Nephron progenitor cell (in vitro differentiated cells): ENCODE measurements around the gene TOPBP1.

Experiments
- DNase-seq: peaks from one replicate; pipeline ENCODE4 v3.0.0; 2021
- H3K27ac Mint-ChIP-seq: 2 replicates; pipeline ENCODE4 v1.8.0; 2021; ENCODE audit warnings: mild to moderate bottlenecking, moderate library complexity, mixed read lengths
- H3K27me3 Mint-ChIP-seq: 2 replicates; pipeline ENCODE4 v1.8.0; 2021; ENCODE audit warnings: mild to moderate bottlenecking, low read depth, mixed read lengths; ENCODE audit not compliant: poor library complexity
- H3K36me3 Mint-ChIP-seq: 2 replicates; pipeline ENCODE4 v1.8.0; 2021; ENCODE audit warnings: low read depth, mixed read lengths
- H3K4me1 Mint-ChIP-seq: 2 replicates; pipeline ENCODE4 v1.8.0; 2021; ENCODE audit warnings: mixed read lengths
- H3K4me3 Mint-ChIP-seq: 2 replicates; pipeline ENCODE4 v1.8.0; 2021; ENCODE audit warnings: mild to moderate bottlenecking, moderate library complexity, mixed read lengths
- H3K9me3 Mint-ChIP-seq: 2 replicates; pipeline ENCODE4 v1.8.0; 2021; ENCODE audit warnings: mild to moderate bottlenecking, moderate library complexity, mixed read lengths
- TF ChIP-seq, protein P1 (sequence below): fragments of 200-600 bp; sonication (generic); IDR thresholded peaks from 2 replicates; pipeline ENCODE4 v1.5.0; 2021; ENCODE audit warnings: antibody characterized with exemption

The TOPBP1 gene

DNA sequence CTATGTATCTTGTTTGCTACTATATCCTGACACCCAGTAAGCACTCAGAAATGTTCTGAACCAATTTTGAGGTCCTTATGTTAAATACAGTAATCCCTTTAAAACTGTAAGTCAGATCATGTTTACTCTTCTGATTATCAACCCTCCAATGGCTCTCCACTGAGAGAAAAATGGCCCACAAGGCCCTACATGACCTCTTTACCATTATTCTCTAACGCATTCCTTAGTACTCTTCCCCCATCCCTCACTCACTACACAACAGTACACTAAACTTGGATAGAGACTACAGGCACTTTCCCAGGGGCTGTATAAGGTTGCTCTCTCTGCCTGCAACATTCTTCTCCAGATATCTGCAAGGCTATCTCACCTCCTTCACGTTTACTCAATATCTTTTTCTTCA is 1.9 kb downstream of the TOPBP1 start:
- H3K9me3 Mint-ChIP-seq, result no peaks in the 10 kb centered on the region
- peaks cover 40% of the 10 kb centered on the region for H3K36me3 Mint-ChIP-seq

DNA sequence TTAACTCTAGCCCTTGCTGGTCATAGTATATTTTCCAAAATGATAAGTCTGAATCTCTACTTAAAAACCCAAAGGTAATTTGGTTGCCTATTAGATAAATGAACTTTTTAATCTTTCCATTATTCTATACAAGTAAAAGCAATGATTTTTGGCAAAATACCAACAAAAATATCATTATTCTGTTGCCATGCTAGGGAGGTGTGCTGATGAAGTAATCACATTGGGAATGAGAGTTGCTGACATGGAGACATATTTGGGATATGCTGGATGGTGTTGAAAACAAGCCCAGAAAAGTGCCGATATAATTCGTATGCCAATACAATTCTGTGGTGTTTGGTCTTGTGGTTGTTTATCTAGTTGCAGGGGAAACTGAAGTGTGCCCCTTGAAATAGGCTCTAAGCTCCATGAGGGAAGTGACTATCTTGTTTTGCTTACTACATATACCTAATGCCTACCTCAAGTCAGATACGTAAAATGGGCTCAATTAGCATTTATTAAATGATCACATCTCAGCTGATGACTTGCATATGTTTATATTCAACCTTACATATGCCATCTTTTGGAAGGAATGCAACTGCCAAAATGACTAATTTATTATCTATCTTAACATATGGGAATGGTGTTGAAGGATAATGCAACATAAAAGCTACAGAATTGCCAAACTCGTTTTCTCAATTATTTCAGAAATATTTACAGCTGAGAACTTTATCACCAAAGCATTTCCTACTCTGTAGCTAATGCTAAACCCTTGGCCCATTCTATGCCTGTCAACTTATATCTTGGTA is 5.8 kb downstream of the TOPBP1 start:
- Mint-ChIP-seq H3K36me3 (peaks cover 55% of the 10 kb centered on the region), H3K9me3 (no peaks in the 10 kb centered on the region), H3K27me3 (no peaks in the 10 kb centered on the region), H3K27ac (no peak overlapping the region), H3K4me1 (peaks cover 20% of the 10 kb centered on the region), H3K4me3 (no peak overlapping the region)
- no peak for DNase-seq
- TF ChIP-seq, protein P1, sequence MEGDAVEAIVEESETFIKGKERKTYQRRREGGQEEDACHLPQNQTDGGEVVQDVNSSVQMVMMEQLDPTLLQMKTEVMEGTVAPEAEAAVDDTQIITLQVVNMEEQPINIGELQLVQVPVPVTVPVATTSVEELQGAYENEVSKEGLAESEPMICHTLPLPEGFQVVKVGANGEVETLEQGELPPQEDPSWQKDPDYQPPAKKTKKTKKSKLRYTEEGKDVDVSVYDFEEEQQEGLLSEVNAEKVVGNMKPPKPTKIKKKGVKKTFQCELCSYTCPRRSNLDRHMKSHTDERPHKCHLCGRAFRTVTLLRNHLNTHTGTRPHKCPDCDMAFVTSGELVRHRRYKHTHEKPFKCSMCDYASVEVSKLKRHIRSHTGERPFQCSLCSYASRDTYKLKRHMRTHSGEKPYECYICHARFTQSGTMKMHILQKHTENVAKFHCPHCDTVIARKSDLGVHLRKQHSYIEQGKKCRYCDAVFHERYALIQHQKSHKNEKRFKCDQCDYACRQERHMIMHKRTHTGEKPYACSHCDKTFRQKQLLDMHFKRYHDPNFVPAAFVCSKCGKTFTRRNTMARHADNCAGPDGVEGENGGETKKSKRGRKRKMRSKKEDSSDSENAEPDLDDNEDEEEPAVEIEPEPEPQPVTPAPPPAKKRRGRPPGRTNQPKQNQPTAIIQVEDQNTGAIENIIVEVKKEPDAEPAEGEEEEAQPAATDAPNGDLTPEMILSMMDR, result no peak

More for the DNA sequence above, 1.9 kb downstream of the TOPBP1 start:
- Mint-ChIP-seq H3K27me3 (no peaks in the 10 kb centered on the region), H3K4me1 (peaks cover 45% of the 10 kb centered on the region), H3K4me3 (peak overlapping the region; percentile 98), H3K27ac (no peak overlapping the region)
- DNase-seq, result no peak
- TF ChIP-seq, protein P1, result no peak

DNA sequence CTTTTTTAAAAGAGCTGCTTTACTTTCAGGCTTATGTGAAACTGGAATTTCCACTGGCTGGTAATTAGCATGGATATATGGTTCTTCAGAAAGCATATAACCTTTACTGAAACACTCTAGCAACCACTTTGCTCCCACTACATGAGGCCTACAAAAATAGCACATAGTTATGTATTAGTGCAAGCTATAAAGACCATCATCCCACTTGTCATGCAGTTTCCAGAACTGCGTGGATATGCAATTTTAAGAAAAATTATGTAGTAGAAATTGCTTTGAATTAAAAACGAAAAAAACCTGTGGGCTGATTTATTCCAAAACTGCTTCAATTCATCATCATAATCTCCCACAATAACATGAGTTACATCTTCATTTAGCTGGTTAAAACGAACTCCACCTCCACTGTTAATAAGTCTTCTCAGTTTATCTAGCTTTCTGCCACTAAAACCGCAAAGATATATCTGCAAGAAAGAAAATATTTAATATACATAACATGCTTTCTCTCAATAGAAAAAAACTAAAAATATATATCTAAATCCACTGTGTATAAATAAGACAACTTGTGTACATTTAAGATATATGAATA is 12.2 kb downstream of the TOPBP1 start:
- H3K4me3 Mint-ChIP-seq, result no peak overlapping the region
- TF ChIP-seq, protein P1, result no peak
- no peaks in the 10 kb centered on the region for H3K4me1 Mint-ChIP-seq
- H3K27me3 Mint-ChIP-seq, result no peaks in the 10 kb centered on the region
- no peak overlapping the region for H3K27ac Mint-ChIP-seq
- H3K36me3 Mint-ChIP-seq, result peaks cover 61% of the 10 kb centered on the region
- no peak for DNase-seq
- no peaks in the 10 kb centered on the region for H3K9me3 Mint-ChIP-seq

DNA sequence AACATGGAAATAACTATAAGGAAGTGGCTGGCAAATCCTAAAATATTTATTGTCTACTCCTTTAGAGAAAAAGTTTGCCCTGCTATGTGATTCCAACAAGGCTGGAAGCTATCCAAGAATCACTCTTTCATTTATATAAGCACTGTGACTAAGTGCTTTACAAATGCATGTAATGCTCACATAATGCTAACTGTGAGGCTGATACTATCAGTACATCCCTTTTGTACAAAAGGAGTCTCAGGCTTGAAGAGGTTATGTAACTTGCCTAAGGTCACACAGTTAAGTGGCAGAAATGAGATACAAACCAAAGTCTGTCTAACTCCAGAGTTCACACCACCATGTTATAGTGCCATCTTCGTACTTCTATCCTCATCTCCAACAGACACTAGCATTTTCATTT is 17.0 kb downstream of the TOPBP1 start:
- peaks cover 84% of the 10 kb centered on the region for H3K36me3 Mint-ChIP-seq
- H3K4me1 Mint-ChIP-seq, result no peaks in the 10 kb centered on the region
- no peak overlapping the region for H3K4me3 Mint-ChIP-seq
- DNase-seq, result no peak
- no peak overlapping the region for H3K27ac Mint-ChIP-seq
- H3K9me3 Mint-ChIP-seq, result no peaks in the 10 kb centered on the region
- TF ChIP-seq, protein P1, result no peak
- H3K27me3 Mint-ChIP-seq, result no peaks in the 10 kb centered on the region

DNA sequence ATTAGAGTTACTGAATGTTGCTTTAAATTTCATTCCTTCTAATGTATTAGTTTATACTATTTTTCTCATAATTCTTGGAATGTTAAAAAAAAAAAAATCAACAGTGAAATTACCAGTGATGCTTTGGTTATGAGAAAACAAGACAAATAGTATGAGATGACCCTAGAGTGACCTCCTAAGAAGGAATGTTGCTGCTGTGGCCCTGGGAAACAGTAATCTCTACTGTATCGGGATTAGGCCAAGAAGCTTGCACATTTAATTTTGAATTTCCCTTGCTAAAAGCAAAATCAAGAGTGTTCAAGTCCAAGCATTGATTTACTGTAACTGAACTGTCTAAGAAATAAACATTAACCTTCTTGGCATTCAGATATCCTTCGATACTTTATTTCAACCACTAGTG is 18.1 kb downstream of the TOPBP1 start:
- Mint-ChIP-seq H3K4me1 (no peaks in the 10 kb centered on the region), H3K4me3 (no peak overlapping the region), H3K27ac (no peak overlapping the region), H3K27me3 (no peaks in the 10 kb centered on the region), H3K9me3 (no peaks in the 10 kb centered on the region), H3K36me3 (peaks cover 87% of the 10 kb centered on the region)
- no peak for DNase-seq
- TF ChIP-seq, protein P1, result no peak

DNA sequence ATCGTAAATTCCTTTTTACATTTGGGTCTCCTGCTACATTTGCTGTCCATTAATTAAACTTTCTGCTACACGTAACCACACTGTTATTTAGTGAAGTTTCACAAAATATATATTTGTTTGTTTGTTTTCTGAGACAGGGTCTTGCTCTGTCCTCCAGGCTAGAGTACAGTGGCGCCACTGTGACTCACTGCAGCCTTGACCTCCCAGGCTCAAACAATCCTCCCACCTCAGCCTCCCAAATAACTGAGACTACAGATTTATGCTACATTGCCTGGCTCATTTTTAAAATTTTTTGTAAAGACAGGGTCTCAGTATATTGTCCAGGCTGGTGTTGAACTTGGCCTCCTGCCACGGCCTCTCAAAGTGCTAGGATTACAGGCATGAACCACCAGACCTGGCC is 20.5 kb downstream of the TOPBP1 start:
- DNase-seq, result no peak
- Mint-ChIP-seq H3K4me3 (no peak overlapping the region), H3K27ac (no peak overlapping the region), H3K36me3 (peaks cover 83% of the 10 kb centered on the region), H3K4me1 (no peaks in the 10 kb centered on the region), H3K9me3 (no peaks in the 10 kb centered on the region), H3K27me3 (no peaks in the 10 kb centered on the region)
- TF ChIP-seq, protein P1, result no peak
